WTC11 (cell line): Measurements from ENCODE around the gene RNF44. TPM values are rescaled to one million over a fixed set of nuclear protein-coding genes. Genes with fewer than 3 reads are reported as not detected.

Source experiments
- ATAC-seq: fragments of 200-7000 bp; cut with Tn5 transposase; 2 replicates; pipeline ENCODE4 v1.10.0; 2021; ENCODE audit warnings: mild to moderate bottlenecking, moderate library complexity
- CTCF ChIA-PET: fragments of 300-600 bp; sonication (Branson Sonifier 250); formaldehyde crosslinking; loops from one replicate; lab custom pipeline; 2021; ENCODE audit warnings: antibody characterized with exemption; lab: Charles Lee
- POLR2A ChIA-PET: fragments of 350-600 bp; sonication (Branson Sonifier 250); formaldehyde crosslinking; loops from one replicate; lab custom pipeline; 2021; ENCODE audit warnings: antibody characterized with exemption; lab: Charles Lee
- DNase-seq: peaks from one replicate; pipeline ENCODE4 v3.0.0; 2021; ENCODE audit warnings: low spot score
- H3K27ac Mint-ChIP-seq: 2 replicates; pipeline ENCODE4 v1.8.0; 2021; ENCODE audit warnings: mixed read lengths
- H3K27me3 Mint-ChIP-seq: 2 replicates; pipeline ENCODE4 v1.8.0; 2021; ENCODE audit warnings: low read depth, mild to moderate bottlenecking, moderate library complexity, mixed read lengths
- H3K36me3 Mint-ChIP-seq: 2 replicates; pipeline ENCODE4 v1.8.0; 2021; ENCODE audit warnings: mixed read lengths
- H3K4me1 Mint-ChIP-seq: 2 replicates; pipeline ENCODE4 v1.8.0; 2022; ENCODE audit warnings: mixed read lengths
- H3K4me3 Mint-ChIP-seq: 2 replicates; pipeline ENCODE4 v1.8.0; 2021; ENCODE audit warnings: mild to moderate bottlenecking, moderate library complexity, mixed read lengths
- H3K9me3 Mint-ChIP-seq: 2 replicates; pipeline ENCODE4 v1.8.0; 2021; ENCODE audit warnings: mixed read lengths
- AR ChIP-seq: fragments of 250-450 bp; sonication (Bioruptor Pico); IDR thresholded peaks from 2 replicates; pipeline ENCODE4 v1.9.0; 2021; ENCODE audit warnings: mild to moderate bottlenecking
- ATF3 ChIP-seq: sonication (generic); formaldehyde crosslinking; conservative IDR thresholded peaks from 2 replicates; pipeline ENCODE4 v1.8.1; 2022; ENCODE audit warnings: mild to moderate bottlenecking, missing genetic modification reagents
- ATF6 ChIP-seq: sonication (generic); formaldehyde crosslinking; IDR thresholded peaks from 2 replicates; pipeline ENCODE4 v1.8.1; 2023; ENCODE audit warnings: mild to moderate bottlenecking, missing genetic modification reagents
- CDX4 ChIP-seq: fragments of 250-450 bp; sonication (Bioruptor Pico); IDR thresholded peaks from 2 replicates; pipeline ENCODE4 v1.9.0; 2021; ENCODE audit warnings: moderate library complexity, mild to moderate bottlenecking, inconsistent platforms, borderline replicate concordance
- E2F1 ChIP-seq: sonication (generic); formaldehyde crosslinking; IDR thresholded peaks from 2 replicates; pipeline ENCODE4 v1.8.0; 2022; ENCODE audit warnings: mild to moderate bottlenecking, missing genetic modification reagents
- E2F4 ChIP-seq: sonication (generic); formaldehyde crosslinking; IDR thresholded peaks from 2 replicates; pipeline ENCODE4 v1.8.1; 2022; ENCODE audit warnings: low read depth, mild to moderate bottlenecking, moderate library complexity, missing genetic modification reagents, borderline replicate concordance
- ERG ChIP-seq: fragments of 250-450 bp; sonication (Bioruptor Pico); IDR thresholded peaks from 2 replicates; pipeline ENCODE4 v1.8.0; 2021; ENCODE audit warnings: mild to moderate bottlenecking
- ESRRA ChIP-seq: sonication (generic); formaldehyde crosslinking; IDR thresholded peaks from 2 replicates; pipeline ENCODE4 v1.8.1; 2022; ENCODE audit warnings: mild to moderate bottlenecking, missing genetic modification reagents, borderline replicate concordance
- FOXJ3 ChIP-seq: sonication (generic); formaldehyde crosslinking; IDR thresholded peaks from 2 replicates; pipeline ENCODE4 v1.9.0; 2021; ENCODE audit warnings: missing genetic modification reagents, mild to moderate bottlenecking, borderline replicate concordance
- FOXK1 ChIP-seq: sonication (generic); formaldehyde crosslinking; IDR thresholded peaks from 2 replicates; pipeline ENCODE4 v1.8.0; 2022; ENCODE audit warnings: mild to moderate bottlenecking, moderate library complexity, missing genetic modification reagents
- GABPB1 ChIP-seq: sonication (generic); formaldehyde crosslinking; IDR thresholded peaks from 2 replicates; pipeline ENCODE4 v1.8.1; 2023; ENCODE audit warnings: mild to moderate bottlenecking, missing genetic modification reagents
- IRF1 ChIP-seq: sonication (generic); formaldehyde crosslinking; IDR thresholded peaks from 2 replicates; pipeline ENCODE4 v1.8.0; 2023; ENCODE audit warnings: missing genetic modification reagents
- OVOL2 ChIP-seq: fragments of 250-450 bp; sonication (Bioruptor Pico); IDR thresholded peaks from 2 replicates; pipeline ENCODE4 v1.9.0; 2021; ENCODE audit warnings: mild to moderate bottlenecking, borderline replicate concordance
- SMAD3 ChIP-seq: sonication (generic); formaldehyde crosslinking; IDR thresholded peaks from 2 replicates; pipeline ENCODE4 v1.8.0; 2022; ENCODE audit warnings: missing genetic modification reagents, mild to moderate bottlenecking, borderline replicate concordance
- SOX15 ChIP-seq: fragments of 250-450 bp; sonication (Bioruptor Pico); IDR thresholded peaks from 2 replicates; pipeline ENCODE4 v1.9.0; 2021; ENCODE audit warnings: mild to moderate bottlenecking
- TP53 ChIP-seq: sonication (generic); formaldehyde crosslinking; IDR thresholded peaks from 2 replicates; pipeline ENCODE4 v1.8.1; 2023; ENCODE audit warnings: mild to moderate bottlenecking, missing genetic modification reagents
- ZNF263 ChIP-seq: sonication (generic); formaldehyde crosslinking; IDR thresholded peaks from 2 replicates; pipeline ENCODE4 v1.8.1; 2022; ENCODE audit warnings: low read depth, mild to moderate bottlenecking, moderate library complexity, missing genetic modification reagents
- ZNF281 ChIP-seq: sonication (generic); formaldehyde crosslinking; IDR thresholded peaks from 2 replicates; pipeline ENCODE4 v1.8.0; 2023; ENCODE audit warnings: mild to moderate bottlenecking, missing genetic modification reagents
- ZNF512 ChIP-seq: sonication (generic); formaldehyde crosslinking; IDR thresholded peaks from 2 replicates; pipeline ENCODE4 v1.8.1; 2022; ENCODE audit warnings: missing genetic modification reagents, borderline replicate concordance
- ZNF671 ChIP-seq: fragments of 250-450 bp; sonication (Bioruptor Pico); IDR thresholded peaks from 2 replicates; pipeline ENCODE4 v1.8.0; 2021; ENCODE audit warnings: mild to moderate bottlenecking
- total RNA-seq: library from RNA; stranded (reverse); gene quantifications from 3 replicates; pipeline ENCODE4 v1.2.3, GENCODE V29; 2021

RNF44 gene
- total RNA-seq, 1 experiment from 2014 or later = 233 TPM

- Mint-ChIP-seq H3K27me3 (no peaks in the 10 kb centered on the region), H3K36me3 (peaks cover 16% of the 10 kb centered on the region), H3K4me3 (peak overlapping the region; percentile 94), H3K9me3 (no peaks in the 10 kb centered on the region), H3K27ac (peak overlapping the region; percentile 100), H3K4me1 (peaks cover 71% of the 10 kb centered on the region)
- ATAC-seq (peak; percentile 75), DNase-seq (peak; percentile 97)
- POLR2A ChIA-PET = interaction anchor here (0.5 to 3.4 kb wide), 15 partner anchors 8 to 979 kb away, joined by 3 to 30 read pairs (median 3); partner anchors contain the start of genes EIF4E1B, FAF2 and SNCB
- CTCF ChIA-PET = interaction anchor here (0.6 to 2.4 kb wide), 20 partner anchors 9 to 920 kb away, joined by 3 to 26 read pairs (median 5); partner anchors contain the start of genes CLTB, EIF4E1B, FAF2 and HIGD2A
- no peak for TF ChIP-seq ZNF263 (CRISPR knock-in tag)
- no peak for TF ChIP-seq AR (CRISPR knock-in tag)
- no peak for TF ChIP-seq FOXJ3 (CRISPR knock-in tag)
- no peak for TF ChIP-seq IRF1 (CRISPR knock-in tag)
- no peak for TF ChIP-seq ZNF512
- TF ChIP-seq ERG (CRISPR knock-in tag) = no peak
- no peak; the same call in 1 of the 2 replicates for TF ChIP-seq ESRRA (CRISPR knock-in tag)
- TF ChIP-seq E2F4 (CRISPR knock-in tag) = 0 out of 2 replicates have a peak, but pooled peaks have one; percentile 33
- no peak for TF ChIP-seq SOX15 (CRISPR knock-in tag)
- TF ChIP-seq GABPB1 = peak; percentile 52; the same call in 1 of the 2 replicates
- no peak for TF ChIP-seq ZNF281 (CRISPR knock-in tag)
- TF ChIP-seq ATF6 (CRISPR knock-in tag) = no peak
- TF ChIP-seq ATF3 = peak; percentile 66; the same call in 1 of the 2 replicates
- TF ChIP-seq SMAD3 (CRISPR knock-in tag) = no peak
- TF ChIP-seq E2F1 = no peak
- TF ChIP-seq OVOL2 (CRISPR knock-in tag) = no peak
- TF ChIP-seq CDX4 = no peak
- TF ChIP-seq FOXK1 (CRISPR knock-in tag) = peak; percentile 98
- TF ChIP-seq TP53 (CRISPR knock-in tag) = no peak
- no peak for TF ChIP-seq ZNF671 (CRISPR knock-in tag)
Measured at GRCh38 chr5:176537554-176538229, 490 bp upstream of the RNF44 start.
